WERI-Rb-1 (cell line): ENCODE data around the gene TFAP2A.

Experiments used
- DNase-seq: peaks from one replicate; pipeline ENCODE4 v3.0.0-alpha.2; 2020
- H3K27ac ChIP-seq: fragments of 250-450 bp; sonication (Bioruptor Pico); 2 replicates; pipeline ENCODE4 v1.5.1; 2020; ENCODE audit warnings: mild to moderate bottlenecking, moderate library complexity
- H3K27me3 ChIP-seq: fragments of 250-450 bp; sonication (Bioruptor Pico); 2 replicates; pipeline ENCODE4 v1.5.1; 2021; ENCODE audit warnings: mild to moderate bottlenecking, low read depth, moderate library complexity; ENCODE audit not compliant: insufficient read depth, severe bottlenecking
- H3K36me3 ChIP-seq: fragments of 250-450 bp; sonication (Bioruptor Pico); 2 replicates; pipeline ENCODE4 v1.5.1; 2020; ENCODE audit warnings: mild to moderate bottlenecking, moderate library complexity
- H3K4me3 ChIP-seq: 2 replicates; pipeline ENCODE4 v1.5.1; 2011; ENCODE audit warnings: low read depth, mild to moderate bottlenecking, control low read depth, low read length
- H3K9me3 ChIP-seq: fragments of 250-450 bp; sonication (Bioruptor Pico); 2 replicates; pipeline ENCODE4 v1.5.1; 2021; ENCODE audit warnings: mild to moderate bottlenecking, moderate library complexity; ENCODE audit not compliant: severe bottlenecking
- CTCF ChIP-seq: IDR thresholded peaks from 2 replicates; pipeline ENCODE4 v1.5.1; 2011; ENCODE audit warnings: low read depth, mild to moderate bottlenecking, control low read depth, inconsistent platforms, low read length

TFAP2A gene

GRCh38 chr6:10396785-10397184 is 18.1 kb downstream of the TFAP2A start:
- H3K27ac ChIP-seq: no peak overlapping the region
- no peaks in the 10 kb centered on the region for H3K27me3 ChIP-seq
- no peaks in the 10 kb centered on the region for H3K36me3 ChIP-seq
- no peak for TF ChIP-seq CTCF
- H3K4me3 ChIP-seq: no peak overlapping the region
- no peaks in the 10 kb centered on the region for H3K9me3 ChIP-seq
- DNase-seq: no peak

- DNase-seq: no peak
Measured at GRCh38 chr6:10395704-10396546, 18.9 kb downstream of the TFAP2A start.

GRCh38 chr6:10395171-10395703 is 19.6 kb downstream of the TFAP2A start:
- Histone ChIP-seq H3K27ac (no peak overlapping the region), H3K9me3 (no peaks in the 10 kb centered on the region), H3K4me3 (peak overlapping the region; percentile 6), H3K36me3 (no peaks in the 10 kb centered on the region), H3K27me3 (no peaks in the 10 kb centered on the region)
- DNase-seq: no peak
- no peak for TF ChIP-seq CTCF

More at GRCh38 chr6:10395704-10396546, 18.9 kb downstream of the TFAP2A start:
- peak overlapping the region; percentile 6 for H3K4me3 ChIP-seq
- H3K27ac ChIP-seq: no peak overlapping the region
- no peak for TF ChIP-seq CTCF
- H3K27me3 ChIP-seq: no peaks in the 10 kb centered on the region
- H3K9me3 ChIP-seq: no peaks in the 10 kb centered on the region
- H3K36me3 ChIP-seq: no peaks in the 10 kb centered on the region

- H3K27me3 ChIP-seq: no peaks in the 10 kb centered on the region
- H3K27ac ChIP-seq: no peak overlapping the region
- no peak for DNase-seq
- no peak overlapping the region for H3K4me3 ChIP-seq
- no peaks in the 10 kb centered on the region for H3K36me3 ChIP-seq
- no peak for TF ChIP-seq CTCF
- H3K9me3 ChIP-seq: no peaks in the 10 kb centered on the region
Measured at GRCh38 chr6:10393544-10394225, 21.2 kb downstream of the TFAP2A start.

GRCh38 chr6:10391799-10392198 is 23.1 kb downstream of the TFAP2A start:
- H3K27ac ChIP-seq: no peak overlapping the region
- H3K4me3 ChIP-seq: no peak overlapping the region
- no peaks in the 10 kb centered on the region for H3K36me3 ChIP-seq
- no peak for DNase-seq
- peaks cover 6% of the 10 kb centered on the region for H3K27me3 ChIP-seq
- no peak for TF ChIP-seq CTCF
- H3K9me3 ChIP-seq: no peaks in the 10 kb centered on the region
